GM18511 (cell line): ENCODE data around the gene LRRC53.

Experiments used
- ATAC-seq: cut with Tn5 transposase; IDR thresholded peaks from one replicate; pipeline ENCODE4 v1.9.1; 2021; ENCODE audit warnings: mild to moderate bottlenecking, moderate library complexity; ENCODE audit not compliant: unreplicated experiment

Gene LRRC53

GRCh38 chr1:74434321-74434720 is 78.1 kb downstream of the LRRC53 start:
- no peak for ATAC-seq

- ATAC-seq, result no peak
These were observed 80.1 kb downstream of the LRRC53 start for GRCh38 chr1:74432325-74432724.

GRCh38 chr1:74431531-74431930 is 80.9 kb downstream of the LRRC53 start:
- no peak for ATAC-seq

GRCh38 chr1:74430342-74430934 is 82.0 kb downstream of the LRRC53 start:
- ATAC-seq, result no peak

GRCh38 chr1:74429580-74429979 is 82.8 kb downstream of the LRRC53 start:
- no peak for ATAC-seq

GRCh38 chr1:74427681-74428080 is 84.7 kb downstream of the LRRC53 start:
- ATAC-seq, result no peak

GRCh38 chr1:74426208-74426937 is 86.0 kb downstream of the LRRC53 start:
- no peak for ATAC-seq

GRCh38 chr1:74425676-74426075 is 86.7 kb downstream of the LRRC53 start:
- no peak for ATAC-seq

- no peak for ATAC-seq
These were observed 88.9 kb downstream of the LRRC53 start for GRCh38 chr1:74423471-74423870.

GRCh38 chr1:74422421-74423292 is 89.8 kb downstream of the LRRC53 start:
- no peak for ATAC-seq

- no peak for ATAC-seq
These were observed 91.9 kb downstream of the LRRC53 start for GRCh38 chr1:74420467-74420866.
